H7 (cell line): Measurements from ENCODE around the gene PCDHB8. TPM values are rescaled to one million over a fixed set of nuclear protein-coding genes. Genes with fewer than 3 reads are reported as not detected.
"Not testable (repeated sequence)": the region's sequence is repeated elsewhere in the genome, so short reads cannot be mapped to it uniquely, and the experiment has no call there.

Experiments used
- DNase-seq: peaks from one replicate; pipeline ENCODE4 v3.0.0; 2012
- H3K27me3 ChIP-seq: 2 replicates; pipeline ENCODE4 v1.6.0; 2011; ENCODE audit warnings: mild to moderate bottlenecking, low read length; ENCODE audit not compliant: control insufficient read depth, insufficient read depth
- H3K36me3 ChIP-seq: replicated peaks from 2 replicates; pipeline ENCODE4 v1.5.1; 2011; ENCODE audit warnings: low read length; ENCODE audit not compliant: control insufficient read depth, insufficient read depth
- H3K4me3 ChIP-seq: 2 replicates; pipeline ENCODE4 v1.5.1; 2011; ENCODE audit warnings: low read depth, mild to moderate bottlenecking, control low read depth, low read length, moderate library complexity; ENCODE audit not compliant: insufficient read depth
- total RNA-seq: library from RNA; depleted of rRNA; stranded (reverse); fragments of >200 nt; shearing (Covaris generic); gene quantifications from 2 replicates; pipeline ENCODE4 v1.2.3, GENCODE V29; 2014; rRNA removed

PCDHB8 gene
- total RNA-seq = not detected in 2 replicates

DNA sequence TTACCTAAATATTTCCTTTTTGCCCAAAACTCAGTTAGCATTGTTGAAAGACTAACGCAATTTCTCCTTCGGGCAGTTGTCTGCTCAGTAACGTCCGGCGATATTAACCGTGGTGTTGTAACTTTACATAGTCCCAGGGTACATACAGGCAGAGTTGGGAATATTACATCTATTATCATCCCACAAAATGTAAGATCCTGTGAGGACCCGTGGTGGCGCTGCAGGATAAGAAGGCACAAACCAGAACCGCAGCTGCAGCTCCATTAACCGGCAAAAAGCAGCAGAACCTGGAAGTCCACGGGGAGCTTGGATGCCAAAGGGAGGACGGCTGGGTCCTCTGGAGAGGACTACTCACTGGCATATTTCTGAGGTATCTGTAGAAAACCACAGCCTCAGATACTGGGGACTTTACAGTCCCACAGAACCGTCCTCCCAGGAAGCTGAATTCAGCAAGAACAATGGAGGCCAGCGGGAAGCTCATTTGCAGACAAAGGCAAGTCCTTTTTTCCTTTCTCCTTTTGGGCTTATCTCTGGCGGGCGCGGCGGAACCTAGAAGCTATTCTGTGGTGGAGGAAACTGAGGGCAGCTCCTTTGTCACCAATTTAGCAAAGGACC, at the start of gene PCDHB8:
PCDHB8 (plus strand) TSS at position 214 of the 615 bp plus-strand sequence; CDS start at position 459, 245 bp downstream.
- H3K36me3 ChIP-seq, H3K4me3 ChIP-seq, H3K27me3 ChIP-seq: not testable (repeated sequence)
- DNase-seq = peak; percentile 51

DNA sequence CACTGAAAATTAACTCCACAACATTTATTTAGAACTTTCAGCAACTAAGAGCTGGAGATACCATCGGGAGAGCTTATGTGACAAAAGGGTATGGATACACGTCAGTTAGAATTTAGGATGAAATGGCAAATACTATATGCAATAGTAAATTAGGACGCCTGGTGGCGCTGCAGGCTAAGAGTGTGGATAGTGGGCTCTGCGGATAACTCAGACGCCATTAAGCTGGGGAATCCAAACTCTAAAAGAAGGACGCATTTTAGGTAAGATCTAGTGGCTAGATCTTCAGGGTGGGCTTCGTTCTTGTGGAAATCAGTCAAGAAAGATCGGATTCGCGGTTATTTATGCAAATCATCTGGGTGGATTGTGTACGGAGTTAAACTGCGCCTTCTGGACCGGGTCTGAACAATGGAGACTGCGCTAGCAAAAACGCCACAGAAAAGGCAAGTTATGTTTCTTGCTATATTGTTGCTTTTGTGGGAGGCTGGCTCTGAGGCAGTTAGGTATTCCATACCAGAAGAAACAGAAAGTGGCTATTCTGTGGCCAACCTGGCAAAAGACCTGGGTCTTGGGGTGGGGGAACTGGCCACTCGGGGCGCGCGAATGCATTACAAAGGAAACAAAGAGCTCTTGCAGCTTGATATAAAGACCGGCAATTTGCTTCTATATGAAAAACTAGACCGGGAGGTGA, 42.4 kb upstream of the PCDHB8 start, which contains the start of gene PCDHB5:
PCDHB5 (plus strand) TSS at position 177 of the 688 bp plus-strand sequence; CDS start at position 406, 229 bp downstream.
- Histone ChIP-seq H3K36me3 (no peaks in the 10 kb centered on the region), H3K4me3 (peak within 1 kb of the TSS; percentile 44; the same call in 1 of the 2 replicates), H3K27me3 (no peaks in the 10 kb centered on the region)
- DNase-seq = peak; percentile 53

DNA sequence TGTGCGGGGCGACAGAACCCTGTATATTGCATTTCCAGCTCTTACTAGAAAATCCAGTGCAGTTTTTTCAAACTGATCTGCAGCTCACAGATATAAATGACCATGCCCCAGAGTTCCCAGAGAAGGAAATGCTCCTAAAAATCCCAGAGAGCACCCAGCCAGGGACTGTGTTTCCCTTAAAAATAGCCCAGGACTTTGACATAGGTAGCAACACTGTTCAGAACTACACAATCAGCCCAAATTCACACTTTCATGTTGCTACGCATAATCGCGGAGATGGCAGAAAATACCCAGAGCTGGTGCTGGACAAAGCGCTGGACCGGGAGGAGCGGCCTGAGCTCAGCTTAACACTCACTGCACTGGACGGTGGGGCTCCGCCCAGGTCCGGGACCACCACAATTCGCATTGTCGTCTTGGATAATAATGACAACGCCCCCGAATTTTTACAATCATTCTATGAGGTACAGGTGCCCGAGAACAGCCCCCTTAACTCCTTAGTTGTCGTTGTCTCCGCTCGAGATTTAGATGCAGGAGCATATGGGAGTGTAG, 41.8 kb upstream of the PCDHB8 start:
- DNase-seq = no peak
- H3K4me3 ChIP-seq = peak overlapping the region; percentile 44; the same call in 1 of the 2 replicates
- no peaks in the 10 kb centered on the region for H3K36me3 ChIP-seq
- no peaks in the 10 kb centered on the region for H3K27me3 ChIP-seq

DNA sequence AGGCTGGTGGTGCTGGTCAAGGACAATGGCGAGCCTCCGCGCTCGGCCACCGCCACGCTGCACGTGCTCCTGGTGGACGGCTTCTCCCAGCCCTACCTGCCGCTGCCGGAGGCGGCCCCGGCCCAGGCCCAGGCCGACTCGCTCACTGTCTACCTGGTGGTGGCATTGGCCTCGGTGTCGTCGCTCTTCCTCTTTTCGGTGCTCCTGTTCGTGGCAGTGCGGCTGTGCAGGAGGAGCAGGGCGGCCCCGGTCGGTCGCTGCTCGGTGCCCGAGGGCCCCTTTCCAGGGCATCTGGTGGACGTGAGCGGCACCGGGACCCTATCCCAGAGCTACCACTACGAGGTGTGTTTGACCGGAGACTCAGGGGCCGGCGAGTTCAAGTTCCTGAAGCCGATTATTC, 40.2 kb upstream of the PCDHB8 start:
- H3K4me3 ChIP-seq, H3K36me3 ChIP-seq, H3K27me3 ChIP-seq, DNase-seq: not testable (repeated sequence)

DNA sequence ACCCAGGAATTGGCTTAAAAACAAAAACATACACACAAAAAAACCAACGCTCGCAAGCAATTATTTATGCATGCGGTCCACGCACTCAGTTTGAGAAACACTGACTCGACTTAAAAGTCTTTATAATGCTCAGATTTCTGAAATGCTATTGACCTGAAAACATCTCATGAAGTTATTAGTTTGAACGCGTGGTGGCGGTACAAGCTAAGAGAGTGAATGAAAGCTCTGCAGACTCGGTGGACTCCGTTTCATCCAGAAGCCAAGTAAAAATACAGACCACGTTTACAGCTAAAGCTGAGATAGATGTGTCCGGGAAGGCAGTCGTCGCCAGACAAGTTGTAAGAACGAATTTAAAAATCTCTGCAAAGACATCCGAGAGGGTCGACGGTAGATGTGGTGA, 27.8 kb upstream of the PCDHB8 start, which contains the start of gene PCDHB6:
PCDHB6 (plus strand) TSS at position 246 of the 400 bp plus-strand sequence. CDS start 201 bp downstream, outside the sequence.
- no peaks in the 10 kb centered on the region for H3K27me3 ChIP-seq
- peak; percentile 70 for DNase-seq
- H3K36me3 ChIP-seq = no peaks in the 10 kb centered on the region
- H3K4me3 ChIP-seq = no peak within 1 kb of the TSS

DNA sequence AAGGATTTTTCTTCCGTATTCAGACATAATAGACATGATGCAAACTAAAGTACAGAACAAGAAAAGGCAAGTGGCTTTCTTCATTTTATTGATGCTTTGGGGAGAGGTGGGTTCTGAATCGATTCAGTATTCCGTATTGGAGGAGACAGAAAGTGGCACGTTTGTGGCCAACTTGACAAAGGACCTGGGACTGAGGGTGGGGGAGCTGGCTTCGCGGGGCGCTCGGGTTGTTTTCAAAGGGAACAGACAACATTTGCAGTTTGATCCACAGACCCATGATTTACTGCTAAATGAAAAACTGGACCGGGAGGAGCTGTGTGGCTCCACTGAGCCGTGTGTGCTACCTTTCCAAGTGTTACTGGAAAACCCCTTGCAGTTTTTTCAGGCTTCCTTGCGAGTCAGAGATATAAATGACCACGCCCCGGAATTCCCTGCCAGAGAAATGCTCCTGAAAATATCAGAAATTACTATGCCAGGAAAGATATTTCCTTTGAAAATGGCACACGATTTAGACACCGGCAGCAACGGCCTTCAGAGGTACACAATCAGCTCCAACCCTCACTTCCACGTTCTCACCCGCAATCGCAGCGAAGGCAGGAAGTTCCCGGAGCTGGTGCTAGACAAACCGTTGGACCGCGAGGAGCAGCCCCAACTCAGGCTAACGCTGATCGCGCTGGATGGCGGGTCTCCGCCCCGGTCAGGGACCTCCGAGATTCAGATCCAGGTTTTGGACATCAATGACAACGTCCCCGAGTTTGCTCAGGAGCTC, 27.2 kb upstream of the PCDHB8 start:
- Histone ChIP-seq H3K36me3 (no peaks in the 10 kb centered on the region), H3K4me3 (no peak overlapping the region), H3K27me3 (no peaks in the 10 kb centered on the region)
- DNase-seq = no peak

DNA sequence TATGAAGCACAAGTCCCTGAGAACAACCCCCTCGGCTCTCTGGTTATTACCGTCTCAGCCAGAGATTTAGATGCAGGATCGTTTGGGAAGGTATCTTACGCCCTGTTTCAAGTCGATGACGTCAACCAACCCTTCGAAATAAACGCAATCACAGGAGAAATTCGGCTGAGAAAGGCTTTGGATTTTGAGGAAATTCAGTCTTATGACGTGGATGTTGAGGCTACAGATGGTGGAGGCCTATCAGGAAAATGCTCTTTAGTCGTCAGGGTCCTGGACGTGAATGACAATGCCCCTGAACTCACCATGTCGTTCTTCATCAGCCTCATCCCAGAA, 26.6 kb upstream of the PCDHB8 start:
- Histone ChIP-seq H3K4me3 (no peak overlapping the region), H3K27me3 (no peaks in the 10 kb centered on the region), H3K36me3 (no peaks in the 10 kb centered on the region)
- no peak for DNase-seq

DNA sequence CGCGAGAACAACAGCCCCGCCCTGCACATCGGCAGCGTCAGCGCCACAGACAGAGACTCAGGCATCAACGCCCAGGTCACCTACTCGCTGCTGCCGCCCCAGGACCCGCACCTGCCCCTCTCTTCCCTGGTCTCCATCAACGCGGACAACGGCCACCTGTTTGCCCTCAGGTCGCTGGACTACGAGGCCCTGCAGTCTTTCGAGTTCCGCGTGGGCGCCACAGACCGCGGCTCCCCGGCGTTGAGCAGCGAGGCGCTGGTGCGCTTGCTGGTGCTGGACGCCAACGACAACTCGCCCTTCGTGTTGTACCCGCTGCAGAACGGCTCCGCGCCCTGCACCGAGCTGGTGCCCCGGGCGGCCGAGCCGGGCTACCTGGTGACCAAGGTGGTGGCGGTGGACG, 26.0 kb upstream of the PCDHB8 start:
- H3K4me3 ChIP-seq = not testable (repeated sequence)

DNA sequence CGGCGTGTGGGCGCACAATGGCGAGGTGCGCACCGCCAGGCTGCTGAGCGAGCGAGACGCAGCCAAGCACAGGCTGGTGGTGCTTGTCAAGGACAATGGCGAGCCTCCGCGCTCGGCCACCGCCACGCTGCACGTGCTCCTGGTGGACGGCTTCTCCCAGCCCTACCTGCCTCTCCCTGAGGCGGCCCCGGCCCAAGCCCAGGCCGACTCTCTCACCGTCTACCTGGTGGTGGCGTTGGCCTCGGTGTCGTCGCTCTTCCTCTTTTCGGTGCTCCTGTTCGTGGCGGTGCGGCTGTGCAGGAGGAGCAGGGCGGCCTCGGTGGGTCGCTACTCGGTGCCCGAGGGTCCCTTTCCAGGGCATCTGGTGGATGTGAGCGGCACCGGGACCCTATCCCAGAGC, 25.5 kb upstream of the PCDHB8 start:
- H3K4me3 ChIP-seq, DNase-seq, H3K36me3 ChIP-seq, H3K27me3 ChIP-seq: not testable (repeated sequence)

More for the DNA sequence above, 26.0 kb upstream of the PCDHB8 start:
- DNase-seq, H3K27me3 ChIP-seq, H3K36me3 ChIP-seq: not testable (repeated sequence)

DNA sequence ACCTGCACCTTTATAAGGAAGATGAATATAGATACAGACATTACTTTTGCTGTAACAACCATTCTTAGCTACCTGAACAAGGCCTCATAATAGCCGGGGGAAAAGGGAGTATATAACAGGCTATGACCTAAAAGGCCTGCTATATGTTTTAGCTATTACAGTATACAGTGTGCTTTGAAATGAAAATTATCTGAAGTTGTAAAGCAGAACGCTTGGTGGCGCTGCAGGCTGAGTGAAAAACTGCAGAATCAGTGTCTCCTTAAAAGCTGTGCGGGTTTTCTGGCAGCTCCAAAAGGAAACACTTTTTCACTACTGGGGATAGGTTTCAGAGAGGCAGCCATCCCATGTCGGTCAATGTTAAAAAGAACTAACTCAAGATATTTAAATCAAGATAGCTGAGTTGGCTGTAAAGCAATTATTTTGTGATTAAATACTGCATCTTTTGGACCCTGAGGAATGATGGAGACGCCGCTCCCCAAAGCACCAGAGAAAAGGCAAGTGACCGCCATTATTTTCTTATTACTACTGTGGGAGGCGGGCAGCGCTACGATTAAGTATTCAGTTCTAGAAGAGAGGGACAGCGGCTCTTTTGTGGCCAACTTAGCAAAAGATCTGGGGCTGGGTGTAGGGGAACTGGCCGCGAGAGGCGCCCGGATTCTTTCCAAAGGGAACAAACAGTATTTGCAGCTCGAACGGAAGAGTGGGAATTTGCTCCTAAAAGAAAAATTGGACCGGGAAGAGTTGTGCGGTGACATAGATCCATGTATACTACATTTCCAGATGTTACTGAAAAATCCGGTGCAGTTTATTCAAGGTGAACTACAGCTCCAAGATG, 21.8 kb upstream of the PCDHB8 start:
- Histone ChIP-seq H3K36me3 (no peaks in the 10 kb centered on the region), H3K4me3 (no peak overlapping the region)
- DNase-seq = peak; percentile 67

DNA sequence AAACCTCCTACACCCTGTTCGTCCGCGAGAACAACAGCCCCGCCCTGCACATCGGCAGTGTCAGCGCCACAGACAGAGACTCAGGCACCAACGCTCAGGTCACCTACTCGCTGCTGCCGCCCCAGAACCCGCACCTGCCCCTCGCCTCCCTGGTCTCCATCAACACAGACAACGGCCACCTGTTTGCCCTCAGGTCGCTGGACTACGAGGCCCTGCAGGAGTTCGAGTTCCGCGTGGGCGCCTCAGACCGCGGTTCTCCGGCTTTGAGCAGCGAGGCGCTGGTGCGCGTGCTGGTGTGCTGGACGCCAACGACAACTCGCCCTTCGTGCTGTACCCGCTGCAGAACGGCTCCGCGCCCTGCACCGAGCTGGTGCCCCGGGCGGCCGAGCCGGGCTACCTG, 20.2 kb upstream of the PCDHB8 start:
- H3K36me3 ChIP-seq, DNase-seq, H3K27me3 ChIP-seq, H3K4me3 ChIP-seq: not testable (repeated sequence)

More for the DNA sequence above, 21.8 kb upstream of the PCDHB8 start:
- H3K27me3 ChIP-seq = no peaks in the 10 kb centered on the region

DNA sequence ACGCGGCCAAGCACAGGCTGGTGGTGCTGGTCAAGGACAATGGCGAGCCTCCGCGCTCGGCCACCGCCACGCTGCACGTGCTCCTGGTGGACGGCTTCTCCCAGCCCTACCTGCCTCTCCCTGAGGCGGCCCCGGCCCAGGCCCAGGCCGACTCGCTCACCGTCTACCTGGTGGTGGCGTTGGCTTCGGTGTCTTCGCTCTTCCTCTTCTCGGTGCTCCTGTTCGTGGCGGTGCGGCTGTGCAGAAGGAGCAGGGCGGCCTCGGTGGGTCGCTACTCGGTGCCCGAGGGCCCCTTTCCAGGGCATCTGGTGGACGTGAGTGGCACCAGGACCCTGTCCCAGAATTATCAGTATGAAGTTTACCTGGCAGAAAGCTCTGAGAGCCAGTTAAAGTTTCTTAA, 19.7 kb upstream of the PCDHB8 start:
- not testable (repeated sequence) for DNase-seq, H3K36me3 ChIP-seq, H3K27me3 ChIP-seq, H3K4me3 ChIP-seq

DNA sequence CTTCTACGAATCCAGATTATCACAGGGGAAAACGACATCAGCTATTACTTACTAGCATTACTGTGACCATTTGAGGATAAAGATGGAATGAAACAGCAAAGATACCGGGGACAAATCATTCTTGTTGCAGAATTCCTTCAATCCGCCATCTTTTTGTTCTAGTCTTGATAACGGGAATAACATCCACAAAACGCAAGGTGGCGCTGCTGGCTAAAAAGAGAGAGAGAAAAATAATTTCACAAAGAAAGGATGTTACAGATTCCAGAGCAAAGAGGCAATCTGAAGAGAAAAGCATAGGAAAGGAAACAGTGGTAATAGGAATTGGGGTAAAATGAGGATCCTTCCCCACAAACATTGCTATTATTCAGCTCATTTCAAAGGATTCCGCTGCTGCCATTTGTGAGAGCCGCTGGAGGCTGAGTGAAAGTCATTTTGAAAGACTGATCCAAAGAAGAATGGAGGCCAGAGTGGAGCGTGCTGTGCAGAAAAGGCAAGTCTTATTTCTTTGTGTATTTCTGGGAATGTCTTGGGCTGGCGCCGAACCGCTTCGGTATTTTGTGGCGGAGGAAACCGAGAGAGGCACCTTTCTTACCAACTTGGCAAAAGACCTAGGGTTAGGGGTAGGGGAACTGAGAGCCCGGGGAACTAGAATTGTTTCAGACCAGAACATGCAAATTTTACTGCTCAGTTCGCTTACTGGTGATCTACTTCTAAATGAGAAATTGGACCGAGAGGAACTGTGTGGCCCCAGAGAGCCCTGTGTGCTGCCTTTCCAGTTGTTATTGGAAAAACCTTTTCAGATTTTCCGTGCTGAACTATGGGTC, 5.0 kb upstream of the PCDHB8 start, which contains the start of gene PCDHB7:
PCDHB7 (plus strand) TSS at position 264 of the 824 bp plus-strand sequence; CDS start at position 456, 192 bp downstream.
- Histone ChIP-seq H3K36me3 (no peaks in the 10 kb centered on the region), H3K27me3 (no peaks in the 10 kb centered on the region), H3K4me3 (no peak within 1 kb of the TSS)
- peak; percentile 76 for DNase-seq
